ENCODE results near the gene KLHL21.
A peak's percentile ranks its signal among the peaks of the same experiment; 100 is the strongest.
"Not testable (repeated sequence)": the region's sequence is repeated elsewhere in the genome, so short reads cannot be mapped to it uniquely, and the experiment has no call there.

The KLHL21 gene

DNA sequence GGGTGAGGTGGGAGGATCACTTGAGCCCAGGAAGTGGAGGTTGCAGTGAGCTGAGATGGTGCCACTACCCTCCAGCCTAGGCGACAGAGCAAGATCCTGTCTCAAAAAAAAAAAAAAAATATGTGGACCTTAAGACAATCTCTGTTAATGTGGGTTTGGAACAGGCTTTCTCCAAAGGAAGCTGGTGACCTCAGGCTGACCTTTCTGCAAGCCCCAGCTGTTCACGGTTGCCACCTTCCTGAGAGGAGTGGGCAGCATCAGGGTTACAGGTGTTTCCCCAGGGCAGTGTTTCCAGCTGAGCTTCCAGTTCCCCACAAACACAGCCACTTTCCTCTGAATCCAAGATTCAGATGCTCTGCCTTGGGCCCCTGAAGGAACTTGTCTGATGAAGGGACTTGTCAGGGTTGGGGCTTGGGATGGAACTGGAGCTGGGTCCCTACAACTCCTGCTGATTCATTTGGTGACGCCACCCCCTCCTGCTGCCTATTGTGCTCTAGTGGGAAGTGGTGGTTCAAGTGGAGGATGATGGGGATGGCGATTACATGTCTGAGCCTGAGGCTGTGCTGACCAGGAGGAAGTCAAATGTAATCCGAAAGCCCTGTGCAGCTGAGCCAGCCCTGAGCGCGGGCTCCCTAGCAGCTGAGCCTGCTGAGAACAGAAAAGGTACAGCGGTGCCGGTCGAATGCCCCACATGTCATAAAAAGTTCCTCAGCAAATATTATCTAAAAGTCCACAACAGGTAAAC, 20.9 kb downstream of the KLHL21 start:
- no peak for DNase-seq

DNA sequence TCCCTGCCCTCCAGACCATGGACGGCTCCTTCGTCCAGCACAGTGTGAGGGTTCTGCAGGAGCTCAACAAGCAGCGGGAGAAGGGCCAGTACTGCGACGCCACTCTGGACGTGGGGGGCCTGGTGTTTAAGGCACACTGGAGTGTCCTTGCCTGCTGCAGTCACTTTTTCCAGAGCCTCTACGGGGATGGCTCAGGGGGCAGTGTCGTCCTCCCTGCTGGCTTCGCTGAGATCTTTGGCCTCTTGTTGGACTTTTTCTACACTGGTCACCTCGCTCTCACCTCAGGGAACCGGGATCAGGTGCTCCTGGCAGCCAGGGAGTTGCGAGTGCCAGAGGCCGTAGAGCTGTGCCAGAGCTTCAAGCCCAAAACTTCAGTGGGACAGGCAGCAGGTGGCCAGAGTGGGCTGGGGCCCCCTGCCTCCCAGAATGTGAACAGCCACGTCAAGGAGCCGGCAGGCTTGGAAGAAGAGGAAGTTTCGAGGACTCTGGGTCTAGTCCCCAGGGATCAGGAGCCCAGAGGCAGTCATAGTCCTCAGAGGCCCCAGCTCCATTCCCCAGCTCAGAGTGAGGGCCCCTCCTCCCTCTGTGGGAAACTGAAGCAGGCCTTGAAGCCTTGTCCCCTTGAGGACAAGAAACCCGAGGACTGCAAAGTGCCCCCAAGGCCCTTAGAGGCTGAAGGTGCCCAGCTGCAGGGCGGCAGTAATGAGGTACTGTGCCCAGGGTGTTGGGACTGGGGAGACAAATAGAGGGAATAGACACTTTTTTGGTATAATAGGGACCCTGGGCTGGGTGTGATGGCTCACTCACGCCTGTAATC, 21.9 kb downstream of the KLHL21 start:
- no peak for DNase-seq

DNA sequence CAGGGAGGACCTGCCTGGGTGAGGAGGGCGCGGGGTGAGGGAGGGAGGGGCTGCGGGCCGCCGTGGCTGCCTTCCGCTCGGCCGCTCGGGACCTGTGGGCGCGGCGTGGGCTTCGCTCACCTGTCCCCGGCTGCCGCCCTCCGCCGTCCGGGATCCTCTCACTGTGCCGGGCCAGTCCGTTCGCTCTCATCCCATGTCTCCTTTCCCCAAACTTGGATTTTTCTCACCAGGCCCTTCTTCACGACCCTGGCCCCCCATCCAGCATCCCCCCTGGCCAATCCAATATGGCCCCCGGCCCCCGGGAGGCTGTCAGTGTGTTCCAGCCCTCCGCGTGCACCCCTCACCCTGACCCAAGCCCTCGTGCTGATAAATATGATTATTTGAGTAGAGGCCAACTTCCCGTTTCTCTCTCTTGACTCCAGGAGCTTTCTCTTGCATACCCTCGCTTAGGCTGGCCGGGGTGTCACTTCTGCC, 22.5 kb downstream of the KLHL21 start:
- no peak for DNase-seq

DNA sequence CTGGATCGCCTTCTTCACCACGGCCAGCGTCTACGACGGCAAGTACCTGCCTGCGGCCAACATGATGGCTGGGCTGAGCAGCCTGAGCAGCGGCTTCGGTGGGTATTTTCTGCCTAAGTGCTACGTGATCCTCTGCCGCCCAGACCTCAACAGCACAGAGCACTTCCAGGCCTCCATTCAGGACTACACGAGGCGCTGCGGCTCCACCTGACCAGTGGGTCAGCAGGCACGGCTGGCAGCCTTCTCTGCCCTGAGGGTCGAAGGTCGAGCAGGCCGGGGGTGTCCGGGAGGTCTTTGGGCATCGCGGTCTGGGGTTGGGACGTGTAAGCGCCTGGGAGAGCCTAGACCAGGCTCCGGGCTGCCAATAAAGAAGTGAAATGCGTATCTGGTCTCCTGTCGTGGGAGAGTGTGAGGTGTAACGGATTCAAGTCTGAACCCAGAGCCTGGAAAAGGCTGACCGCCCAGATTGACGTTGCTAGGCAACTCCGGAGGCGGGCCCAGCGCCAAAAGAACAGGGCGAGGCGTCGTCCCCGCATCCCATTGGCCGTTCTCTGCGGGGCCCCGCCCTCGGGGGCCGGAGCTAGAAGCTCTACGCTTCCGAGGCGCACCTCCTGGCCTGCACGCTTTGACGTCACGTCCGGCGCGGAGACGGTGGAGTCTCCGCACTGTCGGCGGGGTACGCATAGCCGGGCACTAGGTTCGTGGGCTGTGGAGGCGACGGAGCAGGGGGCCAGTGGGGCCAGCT, 23.1 kb downstream of the KLHL21 start, which contains the start of gene ZBTB48:
Gene ZBTB48 (plus strand): TSS at position 621 of the 745 bp plus-strand sequence. CDS start 616 bp downstream, outside the sequence.
- DNase-seq: peak; percentile 89

DNA sequence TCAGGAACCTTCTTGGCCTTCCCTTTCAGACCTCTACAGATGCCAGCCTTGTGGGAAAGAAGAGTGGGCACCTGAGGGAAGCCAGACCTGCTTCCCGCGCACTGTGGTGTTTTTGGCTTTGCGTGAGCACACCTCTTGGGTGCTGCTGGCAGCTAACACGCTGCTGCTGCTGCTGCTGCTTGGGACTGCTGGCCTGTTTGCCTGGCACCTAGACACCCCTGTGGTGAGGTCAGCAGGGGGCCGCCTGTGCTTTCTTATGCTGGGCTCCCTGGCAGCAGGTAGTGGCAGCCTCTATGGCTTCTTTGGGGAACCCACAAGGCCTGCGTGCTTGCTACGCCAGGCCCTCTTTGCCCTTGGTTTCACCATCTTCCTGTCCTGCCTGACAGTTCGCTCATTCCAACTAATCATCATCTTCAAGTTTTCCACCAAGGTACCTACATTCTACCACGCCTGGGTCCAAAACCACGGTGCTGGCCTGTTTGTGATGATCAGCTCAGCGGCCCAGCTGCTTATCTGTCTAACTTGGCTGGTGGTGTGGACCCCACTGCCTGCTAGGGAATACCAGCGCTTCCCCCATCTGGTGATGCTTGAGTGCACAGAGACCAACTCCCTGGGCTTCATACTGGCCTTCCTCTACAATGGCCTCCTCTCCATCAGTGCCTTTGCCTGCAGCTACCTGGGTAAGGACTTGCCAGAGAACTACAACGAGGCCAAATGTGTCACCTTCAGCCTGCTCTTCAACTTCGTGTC, 23.9 kb downstream of the KLHL21 start:
- DNase-seq: no peak

DNA sequence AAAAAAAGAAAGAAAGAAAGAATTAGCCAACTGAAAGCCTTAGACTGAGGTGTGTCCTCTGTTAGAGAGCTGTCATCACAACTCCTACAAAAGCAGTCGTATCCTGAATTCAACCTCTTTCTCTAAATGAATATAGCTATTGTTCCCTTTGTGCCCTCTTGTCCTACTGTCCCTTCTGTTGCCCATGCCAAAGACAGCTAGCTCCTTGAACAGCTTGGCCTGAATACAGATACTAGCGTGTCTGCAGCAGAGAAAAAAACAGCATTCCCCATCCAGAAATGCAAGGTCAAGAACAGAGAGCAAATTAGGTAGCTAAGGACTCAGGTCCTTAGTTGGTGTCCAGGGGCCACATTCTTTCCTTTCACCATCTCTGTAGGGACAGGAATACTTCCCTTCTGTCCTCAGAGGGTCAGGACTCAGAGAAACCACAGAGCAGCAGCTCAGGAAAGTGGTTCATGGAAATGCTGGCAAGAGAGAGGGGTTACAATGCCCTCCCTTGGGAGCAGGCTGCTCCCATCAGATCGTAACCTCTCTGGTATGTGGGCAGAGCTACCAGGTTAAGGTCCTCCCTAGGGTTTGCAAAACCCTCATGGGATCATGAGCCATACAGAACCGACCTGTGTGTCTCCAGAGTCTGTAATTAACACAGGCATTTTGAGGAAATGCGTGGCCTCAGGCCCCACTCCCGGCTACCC, 24.7 kb downstream of the KLHL21 start:
- DNase-seq: no peak

DNA sequence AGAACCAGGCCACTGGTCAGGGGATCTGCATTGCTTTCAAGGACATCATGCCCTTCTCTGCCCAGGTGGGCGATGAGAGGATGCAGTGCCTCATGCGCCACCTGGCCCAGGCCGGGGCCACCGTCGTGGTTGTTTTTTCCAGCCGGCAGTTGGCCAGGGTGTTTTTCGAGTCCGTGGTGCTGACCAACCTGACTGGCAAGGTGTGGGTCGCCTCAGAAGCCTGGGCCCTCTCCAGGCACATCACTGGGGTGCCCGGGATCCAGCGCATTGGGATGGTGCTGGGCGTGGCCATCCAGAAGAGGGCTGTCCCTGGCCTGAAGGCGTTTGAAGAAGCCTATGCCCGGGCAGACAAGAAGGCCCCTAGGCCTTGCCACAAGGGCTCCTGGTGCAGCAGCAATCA, 27.9 kb downstream of the KLHL21 start:
- no peak for DNase-seq

DNA sequence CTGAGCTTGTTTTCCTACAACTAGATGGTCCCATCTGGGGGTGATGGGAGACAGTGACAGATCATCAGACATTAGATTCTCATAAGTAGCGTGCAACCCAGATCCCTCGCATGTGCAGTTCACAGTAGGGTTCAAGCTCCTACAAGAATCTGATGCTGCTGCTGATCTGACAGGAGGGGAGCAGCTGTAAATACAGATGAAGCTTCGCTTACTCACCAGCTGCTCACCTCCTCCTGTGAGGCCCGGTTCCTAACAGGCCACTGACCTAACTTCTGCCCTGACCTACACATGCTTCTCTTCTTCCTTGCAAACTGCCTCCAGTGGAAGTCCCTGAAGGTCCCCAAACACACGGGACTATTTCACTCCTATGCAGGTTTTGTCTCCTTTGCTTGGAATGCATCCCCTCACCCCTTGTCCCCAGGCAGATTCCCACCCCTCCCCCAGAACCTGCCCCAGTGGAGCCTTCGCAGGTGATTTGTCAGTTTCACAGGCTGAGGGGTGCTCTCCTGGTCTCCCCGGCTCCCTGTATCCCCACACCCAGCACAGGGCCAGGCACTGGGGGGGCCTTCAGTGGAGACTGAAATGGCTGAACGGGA, 28.5 kb downstream of the KLHL21 start:
- DNase-seq: no peak

DNA sequence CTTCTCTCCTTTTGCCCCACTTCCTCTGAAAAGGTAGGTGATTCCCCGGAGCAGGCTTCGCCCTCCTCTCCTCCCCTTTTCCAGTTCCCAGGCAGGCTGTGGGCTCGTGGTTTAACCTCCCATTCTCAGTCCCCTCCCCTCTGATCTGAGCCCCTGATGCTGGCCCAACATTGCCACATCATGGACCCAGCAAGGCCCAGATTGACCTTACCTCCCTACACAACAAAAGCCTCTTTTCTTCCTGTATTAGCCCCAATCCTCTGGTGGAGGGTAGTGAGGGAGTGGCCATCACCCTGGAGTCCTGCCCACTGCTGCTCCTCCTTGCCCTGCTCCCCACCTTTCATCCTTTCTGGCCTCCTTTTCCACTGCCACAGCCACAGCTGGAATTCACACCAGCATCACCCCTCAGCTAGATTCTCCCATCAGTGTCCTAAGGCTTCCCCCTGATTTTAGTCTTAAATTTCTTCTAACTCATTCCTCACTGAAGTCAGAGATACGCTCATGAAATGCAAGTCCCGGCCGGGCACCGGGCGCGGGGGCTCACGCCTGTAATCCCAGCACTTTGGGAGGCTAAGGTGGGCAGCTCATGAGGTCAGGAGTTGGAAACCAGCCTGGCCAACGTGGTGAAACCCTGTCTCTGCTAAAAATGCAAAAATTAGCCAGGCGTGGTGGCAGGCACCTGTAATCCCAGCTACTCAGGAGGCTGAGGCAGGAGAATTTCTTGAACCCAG, 29.9 kb downstream of the KLHL21 start:
- DNase-seq: no peak

DNA sequence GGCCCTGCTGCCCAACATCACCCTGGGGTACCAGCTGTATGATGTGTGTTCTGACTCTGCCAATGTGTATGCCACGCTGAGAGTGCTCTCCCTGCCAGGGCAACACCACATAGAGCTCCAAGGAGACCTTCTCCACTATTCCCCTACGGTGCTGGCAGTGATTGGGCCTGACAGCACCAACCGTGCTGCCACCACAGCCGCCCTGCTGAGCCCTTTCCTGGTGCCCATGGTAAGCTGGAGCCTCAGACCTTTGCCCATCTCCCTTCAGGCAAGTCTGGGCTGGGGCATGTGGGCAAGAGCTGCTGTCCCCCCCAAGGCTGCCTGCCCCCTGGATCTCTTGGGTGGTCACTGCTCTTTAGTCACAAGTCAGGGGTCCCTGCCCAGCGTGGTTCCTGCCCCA, 31.7 kb downstream of the KLHL21 start:
- DNase-seq: no peak

DNA sequence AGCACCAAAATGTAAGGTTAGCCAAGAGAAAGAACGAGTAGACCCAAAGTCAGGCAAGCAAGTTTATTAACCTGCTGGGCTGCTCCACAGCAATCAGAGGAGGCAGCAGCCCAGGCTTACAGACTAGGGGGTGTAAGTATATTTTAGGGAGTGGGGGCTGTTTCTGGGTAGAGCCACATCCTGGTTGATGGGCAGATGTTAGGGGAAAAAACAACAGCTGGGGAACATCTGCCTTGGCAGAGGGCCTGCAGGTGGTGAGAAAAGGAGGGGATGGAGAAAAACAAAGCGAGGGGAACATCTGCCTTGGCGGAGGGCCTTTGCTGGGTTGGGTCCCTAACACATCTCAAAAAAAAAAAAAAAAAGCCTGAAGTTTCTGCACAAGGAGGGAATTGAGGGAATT, 32.6 kb downstream of the KLHL21 start:
- DNase-seq: no peak

DNA sequence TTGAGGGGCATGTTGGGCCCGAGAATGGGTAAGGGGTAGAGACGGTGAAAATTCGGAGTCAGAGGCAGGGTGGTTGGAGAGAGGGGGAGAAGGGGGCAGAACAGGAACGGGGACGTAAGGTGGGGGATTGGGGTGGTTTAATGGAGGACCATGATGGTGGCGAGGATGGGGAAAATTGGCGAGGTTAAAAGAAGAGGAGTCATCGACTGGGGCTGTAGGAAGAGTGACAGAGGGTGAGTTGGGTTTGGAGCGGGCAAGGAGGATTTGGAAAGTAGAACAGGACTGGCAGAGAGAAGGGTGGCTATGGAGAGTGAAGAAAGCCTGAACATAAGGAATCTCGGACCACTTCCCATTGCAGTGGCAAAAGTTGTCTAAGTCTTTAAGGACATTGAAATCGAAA, 33.6 kb downstream of the KLHL21 start:
- no peak for DNase-seq

DNA sequence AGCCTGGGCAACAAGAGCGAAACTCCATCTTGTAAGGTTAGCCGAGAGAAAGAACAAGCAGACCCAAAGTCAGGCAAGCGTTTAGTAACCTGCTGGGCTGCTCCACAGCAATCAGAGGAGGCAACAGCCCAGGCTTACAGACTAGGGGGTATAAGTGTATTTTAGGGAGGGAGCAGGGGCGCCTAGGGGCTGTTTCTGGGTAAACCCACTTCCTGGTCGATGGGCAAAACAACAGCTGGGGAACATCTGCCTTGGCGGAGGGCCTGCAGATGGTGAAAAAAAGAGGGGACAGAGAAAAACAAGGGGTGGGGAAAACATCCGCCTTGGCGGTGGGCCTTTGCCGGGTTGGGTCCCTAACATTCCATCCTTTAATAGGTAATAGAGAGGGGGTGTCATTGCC, 42.4 kb downstream of the KLHL21 start:
- DNase-seq: no peak

DNA sequence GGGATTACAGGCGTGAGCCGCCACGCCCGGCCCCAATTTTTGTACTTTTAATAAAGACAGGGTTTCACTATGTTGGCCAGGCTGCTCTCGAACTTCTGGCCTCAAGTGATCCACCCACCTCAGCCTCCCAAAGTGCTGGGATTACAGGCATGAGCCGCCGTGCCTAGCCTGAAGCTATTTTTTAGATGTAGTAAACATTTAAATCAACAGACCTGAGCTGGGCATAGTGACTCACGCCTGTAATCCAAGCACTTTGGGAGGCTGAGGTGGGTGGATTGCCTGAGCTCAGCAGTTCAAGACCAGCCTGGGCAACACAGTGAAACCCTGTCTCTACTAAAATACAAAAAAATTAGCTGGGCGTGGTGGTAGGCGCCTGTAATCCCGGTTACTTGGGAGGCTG, 43.5 kb downstream of the KLHL21 start:
- not testable (repeated sequence) for DNase-seq

DNA sequence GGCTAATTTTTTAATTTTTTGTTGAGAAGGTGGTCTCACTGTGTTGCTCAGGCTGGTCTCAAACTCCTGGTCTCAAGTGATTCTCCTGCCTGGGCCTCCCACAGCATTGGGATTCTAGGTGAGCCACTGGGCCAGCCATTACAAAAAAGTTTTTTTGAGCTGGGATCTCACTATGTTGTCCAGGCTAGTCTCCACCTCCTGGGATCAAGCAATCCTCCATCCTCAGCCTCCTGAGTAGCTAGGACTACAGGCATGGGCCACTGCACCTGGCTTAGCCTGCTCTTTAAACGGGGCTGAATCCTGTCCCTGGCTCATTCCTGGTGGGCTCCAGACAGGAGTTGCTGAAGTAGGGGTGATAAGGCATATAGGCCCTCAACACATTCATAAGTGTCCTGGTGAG, 45.1 kb downstream of the KLHL21 start:
- no peak for DNase-seq

DNA sequence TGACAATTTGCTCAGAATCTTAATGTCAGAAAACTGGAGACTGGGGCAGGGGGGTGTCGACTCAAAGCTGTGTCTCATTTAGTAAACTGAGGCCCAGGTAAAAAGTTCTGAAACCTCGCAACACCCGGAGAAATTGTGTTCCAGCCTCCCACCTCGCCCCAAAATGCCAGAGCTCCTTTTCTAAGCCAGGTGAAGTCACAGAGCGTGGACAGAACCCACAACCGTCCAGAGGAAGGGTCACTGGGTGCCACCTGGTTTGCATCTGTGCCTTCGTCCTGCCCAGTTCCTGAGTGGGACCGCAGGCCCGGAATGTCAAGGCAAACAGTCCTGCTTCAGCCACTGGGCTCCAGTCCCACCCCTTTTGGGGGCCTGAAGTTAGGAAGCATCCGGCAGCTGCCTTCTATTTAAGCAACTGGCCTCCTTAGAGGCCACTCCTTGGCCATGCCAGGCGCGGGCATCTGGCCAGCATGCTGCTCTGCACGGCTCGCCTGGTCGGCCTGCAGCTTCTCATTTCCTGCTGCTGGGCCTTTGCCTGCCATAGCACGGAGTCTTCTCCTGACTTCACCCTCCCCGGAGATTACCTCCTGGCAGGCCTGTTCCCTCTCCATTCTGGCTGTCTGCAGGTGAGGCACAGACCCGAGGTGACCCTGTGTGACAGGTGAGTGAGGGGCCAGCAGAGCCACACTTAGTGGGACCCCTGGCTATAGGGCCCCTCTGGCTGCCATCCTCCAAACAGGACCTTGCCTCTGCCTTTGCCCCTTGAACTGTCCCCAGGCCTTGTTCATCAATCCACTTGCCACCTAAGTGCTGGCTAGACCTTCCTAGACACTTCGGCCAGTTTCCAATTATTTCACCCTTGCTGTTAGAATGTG, 47.5 kb downstream of the KLHL21 start, which contains the start of gene TAS1R1:
Gene TAS1R1 (plus strand): TSS at position 401 of the 872 bp plus-strand sequence. CDS start 67 bp downstream, at position 468.
- no peak for DNase-seq

DNA sequence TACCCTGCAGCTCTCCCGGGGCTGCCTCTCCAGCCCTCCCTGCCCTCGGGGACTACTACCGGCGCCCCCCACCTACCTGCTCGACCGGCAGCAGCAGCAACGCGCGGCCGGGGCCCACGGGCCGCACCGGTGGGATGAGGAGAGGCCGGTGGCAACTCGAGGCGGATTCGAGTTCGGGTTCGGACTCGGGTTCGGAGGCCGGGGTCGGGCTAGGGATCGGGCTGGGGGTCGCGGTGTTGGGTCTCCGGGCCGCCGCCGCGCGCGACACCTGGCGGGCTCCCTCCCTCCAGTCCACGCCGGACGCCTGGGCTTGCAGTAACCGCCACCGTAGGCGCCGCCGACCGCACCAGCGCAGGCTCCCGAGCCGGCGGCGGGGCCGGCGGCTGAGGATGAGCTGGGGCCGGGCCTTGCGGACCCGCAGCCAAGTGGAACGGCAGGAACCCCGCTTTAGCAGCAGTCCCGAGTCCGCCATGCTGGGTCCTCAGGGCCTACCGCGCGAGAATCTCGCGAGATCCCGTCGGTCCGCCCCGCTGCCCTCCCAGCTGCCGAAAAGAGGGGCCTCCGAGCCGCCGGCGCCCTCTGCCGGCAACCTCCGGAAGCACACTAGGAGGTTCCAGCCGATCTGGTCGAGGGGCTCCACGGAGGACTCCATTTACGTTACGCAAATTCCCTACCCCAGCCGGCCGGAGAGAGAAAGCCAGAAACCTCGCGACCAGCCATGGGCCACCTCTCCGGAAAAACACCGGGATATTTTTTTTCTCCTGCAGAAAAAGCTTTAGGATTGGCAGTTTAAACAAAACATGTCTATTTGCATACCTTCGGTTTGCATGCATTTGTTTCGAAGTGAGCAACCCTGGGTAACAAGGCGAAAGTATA, 48.4 kb downstream of the KLHL21 start, which contains the start of gene NOL9:
Gene NOL9 (minus strand): TSS at position 483 of the 876 bp plus-strand sequence. CDS start 11 bp downstream, at position 472.
- DNase-seq: peak; percentile 60

DNA sequence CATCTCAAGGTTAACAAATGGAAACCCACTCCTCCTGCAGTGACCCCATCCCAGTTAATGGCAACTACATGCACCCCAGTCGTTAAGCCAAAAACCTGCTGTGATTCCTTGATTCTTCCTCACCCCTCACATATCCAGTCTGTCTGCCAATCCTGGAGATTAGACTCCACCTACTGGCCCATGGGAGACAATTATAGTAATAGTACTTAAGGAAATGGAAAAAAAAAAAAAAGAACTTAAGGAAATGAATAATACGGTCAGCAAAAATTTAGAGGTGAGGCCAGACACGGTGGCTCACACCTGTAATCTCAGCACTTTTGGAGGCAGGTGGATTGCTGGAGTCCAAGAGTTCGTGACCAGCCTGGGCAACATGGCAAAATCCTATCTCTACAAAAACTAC, 55.4 kb downstream of the KLHL21 start:
- no peak for DNase-seq

Measured in NCI-H774 (cell line).